ENCODE measurements around the gene RPS6KA2.
A peak's percentile ranks its signal among the peaks of the same experiment; 100 is the strongest.
"Not testable (repeated sequence)": the region's sequence is repeated elsewhere in the genome, so short reads cannot be mapped to it uniquely, and the experiment has no call there.

Gene RPS6KA2

GRCh38 chr6:166411271-166411670, 215.8 kb downstream of the RPS6KA2 start:
- no peak for DNase-seq

- DNase-seq: no peak
Measured at GRCh38 chr6:166410426-166410935, 216.6 kb downstream of the RPS6KA2 start.

- no peak for DNase-seq
Measured at GRCh38 chr6:166408936-166409755, 217.9 kb downstream of the RPS6KA2 start.

GRCh38 chr6:166406197-166406596, 220.9 kb downstream of the RPS6KA2 start:
- DNase-seq: no peak

GRCh38 chr6:166405386-166405785, 221.7 kb downstream of the RPS6KA2 start:
- no peak for DNase-seq

- DNase-seq: no peak
Measured at GRCh38 chr6:166402582-166403277, 224.3 kb downstream of the RPS6KA2 start.

- DNase-seq: peak; percentile 19
Measured at GRCh38 chr6:166400649-166401250, 226.3 kb downstream of the RPS6KA2 start.

GRCh38 chr6:166400181-166400580, 226.9 kb downstream of the RPS6KA2 start:
- DNase-seq: no peak

- no peak for DNase-seq
Measured at GRCh38 chr6:166398348-166398747, 228.7 kb downstream of the RPS6KA2 start.

- no peak for DNase-seq
Measured at GRCh38 chr6:166397849-166398248, 229.2 kb downstream of the RPS6KA2 start.

- DNase-seq: no peak
Measured at GRCh38 chr6:166395778-166396177, 231.3 kb downstream of the RPS6KA2 start.

GRCh38 chr6:166395351-166395750, 231.7 kb downstream of the RPS6KA2 start:
- no peak for DNase-seq

- DNase-seq: no peak
Measured at GRCh38 chr6:166394036-166394892, 232.8 kb downstream of the RPS6KA2 start.

GRCh38 chr6:166393535-166393823, 233.6 kb downstream of the RPS6KA2 start:
- no peak for DNase-seq

GRCh38 chr6:166392755-166393534, 234.1 kb downstream of the RPS6KA2 start:
- not testable (repeated sequence) for DNase-seq

GRCh38 chr6:166389119-166389518, 237.9 kb downstream of the RPS6KA2 start:
- no peak for DNase-seq

- DNase-seq: no peak
Measured at GRCh38 chr6:166388290-166389004, 238.6 kb downstream of the RPS6KA2 start.

- no peak for DNase-seq
Measured at GRCh38 chr6:166387642-166388289, 239.3 kb downstream of the RPS6KA2 start.

- not testable (repeated sequence) for DNase-seq
Measured at GRCh38 chr6:166387098-166387497, 240.0 kb downstream of the RPS6KA2 start.

GRCh38 chr6:166386111-166386510, 240.9 kb downstream of the RPS6KA2 start:
- no peak for DNase-seq
